ENCODE data around the gene SURF2. TPM values are rescaled to one million over a fixed set of nuclear protein-coding genes. Genes with fewer than 3 reads are reported as not detected.
"Not testable (repeated sequence)": the region's sequence is repeated elsewhere in the genome, so short reads cannot be mapped to it uniquely, and the experiment has no call there.

SURF2 gene
- total and polyA plus RNA-seq, 9 of the 15 experiments (the other 6 are each of a cell fraction or from before 2014, with no cell fraction given), result 5.5 to 82.5 (median 21.3) TPM

DNA sequence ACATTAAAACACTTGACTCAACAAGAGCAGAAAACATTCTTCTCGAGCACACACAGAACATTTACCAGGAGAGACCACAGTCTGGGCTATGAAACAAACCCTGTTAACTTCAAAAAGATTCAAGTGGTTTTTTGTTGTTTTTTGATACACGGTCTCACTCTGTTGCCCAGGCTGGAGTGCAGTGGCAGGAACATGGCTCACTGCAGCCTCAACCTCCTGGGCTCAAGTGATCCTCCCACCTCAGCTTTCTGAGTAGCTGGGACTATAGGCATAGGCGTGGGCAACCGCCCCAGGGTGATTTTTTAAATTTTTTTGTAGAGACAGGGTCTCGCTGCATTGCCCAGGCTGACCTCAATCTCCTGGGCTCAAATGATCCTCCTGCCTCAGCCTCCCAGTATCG lies 29.3 kb upstream of the SURF2 start:
- DNase-seq (ENCODE audit: extremely low read depth in 1 of 4, low spot score in 3 of 4); H3K4me3 ChIP-seq; H2AFZ ChIP-seq (ENCODE audit: low read depth, low read length); H3K9me3 ChIP-seq (replicated peaks; ENCODE audit: control insufficient read depth, insufficient read depth, low read depth, low read length); H3K4me2 ChIP-seq (ENCODE audit: insufficient read depth, low read length); ATAC-seq; BruUV-seq (replicated peaks); H3K27me3 ChIP-seq (ENCODE audit: control insufficient read depth in 2 of 2, insufficient read depth in 2 of 2, low read length in 2 of 2); H3K27ac ChIP-seq (ENCODE audit: extremely low read depth, low read depth, low read length); H3K9me1 ChIP-seq (ENCODE audit: control insufficient read depth, insufficient read depth, low read length); H3K9ac ChIP-seq (ENCODE audit: insufficient read depth in 1 of 2, low read depth in 2 of 2, low read length in 2 of 2); H3K79me2 ChIP-seq (ENCODE audit: control insufficient read depth, insufficient read depth, low read length); FAIRE-seq; H4K20me1 ChIP-seq (replicated peaks; ENCODE audit: control insufficient read depth, insufficient read depth, low read length); in situ Hi-C loops (cut with MboI): not testable (repeated sequence)
- 34% methylated on average over 6 of the region's 6 CpGs for WGBS (ENCODE audit: insufficient coverage, low coverage, missing lambda C conversion rate)
- H3K36me3 ChIP-seq (ENCODE audit: control insufficient read depth, insufficient read depth, low read length), result peaks cover 23% of the 10 kb centered on the region; the same call in 2 of the 3 replicates
- ChIA-PET POLR2A (interaction anchor here (0.7 kb wide), 1 partner anchor 693 kb away, joined by 3 read pairs; no protein-coding TSS in a partner anchor), CTCF (ENCODE audit: low intra/inter-chr PET ratio) (interaction anchor here (0.7 to 4.0 kb wide), 2 partner anchors 56 to 142 kb away, joined by 4 to 31 read pairs; no protein-coding TSS in a partner anchor)
- peaks cover 0 to 14% of the 10 kb centered on the region in 2 experiments; a peak in 2 of 5 replicates for H3K4me1 ChIP-seq (replicated peaks in 1 of 2; ENCODE audit: control insufficient read depth in 2 of 2, insufficient read depth in 2 of 2, low read length in 2 of 2)
- intact Hi-C loops (cut with micrococcal nuclease), result loop anchor here (10.0 kb wide), 1 partner anchor 52 kb away; the partner anchor contains the start of gene ABO

- ATAC-seq, result no peak
- peaks cover 0 to 8% of the 10 kb centered on the region in 2 experiments; a peak in 1 of 5 replicates for H3K27me3 ChIP-seq (ENCODE audit: control insufficient read depth in 2 of 2, insufficient read depth in 2 of 2, low read length in 2 of 2)
- peaks cover 3% of the 10 kb centered on the region; the same call in 2 of the 3 replicates for H3K79me2 ChIP-seq (ENCODE audit: control insufficient read depth, insufficient read depth, low read length)
- DNase-seq (ENCODE audit: extremely low read depth in 1 of 4, low spot score in 3 of 4), result no peak
- in situ Hi-C loops (cut with MboI), result no loop called here
- intact Hi-C loops (cut with micrococcal nuclease), result loop anchor here (10.0 kb wide), 1 partner anchor 53 kb away; the partner anchor contains the start of gene ABO
- no peak overlapping the region for H3K27ac ChIP-seq (ENCODE audit: extremely low read depth, low read depth, low read length)
- no peak overlapping the region for H3K4me3 ChIP-seq
- H3K36me3 ChIP-seq (ENCODE audit: control insufficient read depth, insufficient read depth, low read length), result peaks cover 33% of the 10 kb centered on the region
- WGBS (ENCODE audit: insufficient coverage, low coverage, missing lambda C conversion rate), result 62% methylated on average over 10 of the region's 10 CpGs
- no peak overlapping the region for H3K4me2 ChIP-seq (ENCODE audit: insufficient read depth, low read length)
- ChIA-PET POLR2A (interaction anchor here (0.6 kb wide), 1 partner anchor 55 kb away, joined by 4 read pairs; no protein-coding TSS in a partner anchor), CTCF (ENCODE audit: low intra/inter-chr PET ratio) (interaction anchor here (0.7 to 4.0 kb wide), 3 partner anchors 57 to 180 kb away, joined by 3 to 31 read pairs (median 4); no protein-coding TSS in a partner anchor)
- peaks cover 5% of the 10 kb centered on the region for H3K9me3 ChIP-seq (replicated peaks; ENCODE audit: control insufficient read depth, insufficient read depth, low read depth, low read length)
- H3K4me1 ChIP-seq (replicated peaks in 1 of 2; ENCODE audit: control insufficient read depth in 2 of 2, insufficient read depth in 2 of 2, low read length in 2 of 2), result peaks cover 0 to 19% of the 10 kb centered on the region in 2 experiments; a peak in 2 of 5 replicates
- H3K9ac ChIP-seq (ENCODE audit: insufficient read depth in 1 of 2, low read depth in 2 of 2, low read length in 2 of 2), result no peak overlapping the region
- H3K9me1 ChIP-seq (ENCODE audit: control insufficient read depth, insufficient read depth, low read length), result no peaks in the 10 kb centered on the region
- BruUV-seq (replicated peaks), result no TSS peak
- FAIRE-seq, result peak; percentile 19
- H2AFZ ChIP-seq (ENCODE audit: low read depth, low read length), result no peak overlapping the region
- no peaks in the 10 kb centered on the region for H4K20me1 ChIP-seq (replicated peaks; ENCODE audit: control insufficient read depth, insufficient read depth, low read length)
- TF ChIP-seq DMBX1 (CRISPR knock-in tag; IDR thresholded peaks at IDR 0.05; ENCODE audit: borderline replicate concordance), result peak; percentile 21; the same call in 1 of the 2 replicates
- TF ChIP-seq HCFC1 (IDR thresholded peaks at IDR 0.05; ENCODE audit: low read depth, low read length), result no peak
- TF ChIP-seq SMC3 (conservative IDR thresholded peaks at IDR 0.05; ENCODE audit: insufficient read depth, low read depth, low read length), result 0 out of 2 replicates have a peak, but pooled peaks have one; percentile 5
- no peak for TF ChIP-seq SIN3B (IDR thresholded peaks at IDR 0.05; ENCODE audit: low read depth)
Measured at GRCh38 chr9:133327834-133328484, 28.4 kb upstream of the SURF2 start.
